GM12874 (cell line): ENCODE data around the gene C2orf68.

Experiments used
- TF ChIP-seq, protein P1 (sequence below): IDR thresholded peaks from 2 replicates; pipeline ENCODE4 v1.5.1; 2011; ENCODE audit warnings: low read depth, mild to moderate bottlenecking, control low read depth, low read length, moderate library complexity; ENCODE audit not compliant: insufficient read depth

The C2orf68 gene

DNA sequence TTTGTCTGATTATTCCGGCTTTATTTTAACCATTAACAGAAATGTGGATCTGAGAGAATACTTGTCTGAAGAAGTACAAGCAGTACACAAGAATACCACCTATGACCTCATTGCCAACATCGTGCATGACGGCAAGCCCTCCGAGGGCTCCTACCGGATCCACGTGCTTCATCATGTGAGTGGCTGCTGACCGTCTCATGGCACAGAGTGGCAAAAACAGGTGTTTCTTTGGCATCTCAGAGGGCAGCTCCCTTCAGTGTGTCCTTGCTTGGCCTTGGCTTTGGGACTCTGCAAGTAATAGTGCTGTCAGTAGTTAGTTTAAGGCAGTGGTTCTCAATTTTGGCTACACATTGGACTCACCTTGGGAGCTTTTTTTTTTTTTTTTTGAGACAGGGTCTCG, 33.0 kb upstream of the C2orf68 start:
- TF ChIP-seq, protein P1, sequence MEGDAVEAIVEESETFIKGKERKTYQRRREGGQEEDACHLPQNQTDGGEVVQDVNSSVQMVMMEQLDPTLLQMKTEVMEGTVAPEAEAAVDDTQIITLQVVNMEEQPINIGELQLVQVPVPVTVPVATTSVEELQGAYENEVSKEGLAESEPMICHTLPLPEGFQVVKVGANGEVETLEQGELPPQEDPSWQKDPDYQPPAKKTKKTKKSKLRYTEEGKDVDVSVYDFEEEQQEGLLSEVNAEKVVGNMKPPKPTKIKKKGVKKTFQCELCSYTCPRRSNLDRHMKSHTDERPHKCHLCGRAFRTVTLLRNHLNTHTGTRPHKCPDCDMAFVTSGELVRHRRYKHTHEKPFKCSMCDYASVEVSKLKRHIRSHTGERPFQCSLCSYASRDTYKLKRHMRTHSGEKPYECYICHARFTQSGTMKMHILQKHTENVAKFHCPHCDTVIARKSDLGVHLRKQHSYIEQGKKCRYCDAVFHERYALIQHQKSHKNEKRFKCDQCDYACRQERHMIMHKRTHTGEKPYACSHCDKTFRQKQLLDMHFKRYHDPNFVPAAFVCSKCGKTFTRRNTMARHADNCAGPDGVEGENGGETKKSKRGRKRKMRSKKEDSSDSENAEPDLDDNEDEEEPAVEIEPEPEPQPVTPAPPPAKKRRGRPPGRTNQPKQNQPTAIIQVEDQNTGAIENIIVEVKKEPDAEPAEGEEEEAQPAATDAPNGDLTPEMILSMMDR: no peak

DNA sequence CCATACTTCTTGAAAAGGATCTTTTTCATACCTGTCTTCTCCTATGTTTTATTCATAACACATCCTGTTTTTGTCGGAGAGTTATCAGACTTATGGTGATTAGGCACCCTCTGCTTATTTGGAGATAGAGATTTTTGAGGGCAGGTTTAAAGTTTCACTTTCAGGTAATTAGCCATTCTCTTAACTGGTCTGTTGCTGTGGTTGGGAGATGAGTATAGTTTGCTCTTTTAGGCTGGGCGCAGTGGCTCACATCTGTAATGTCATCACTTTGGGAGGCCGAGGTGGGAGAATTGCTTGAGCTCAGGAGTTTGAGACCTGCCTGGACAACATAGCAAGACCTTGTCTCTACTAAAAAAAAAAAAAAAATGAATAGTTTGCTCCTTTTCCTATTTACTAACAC, 30.9 kb upstream of the C2orf68 start:
- TF ChIP-seq, protein P1: no peak

DNA sequence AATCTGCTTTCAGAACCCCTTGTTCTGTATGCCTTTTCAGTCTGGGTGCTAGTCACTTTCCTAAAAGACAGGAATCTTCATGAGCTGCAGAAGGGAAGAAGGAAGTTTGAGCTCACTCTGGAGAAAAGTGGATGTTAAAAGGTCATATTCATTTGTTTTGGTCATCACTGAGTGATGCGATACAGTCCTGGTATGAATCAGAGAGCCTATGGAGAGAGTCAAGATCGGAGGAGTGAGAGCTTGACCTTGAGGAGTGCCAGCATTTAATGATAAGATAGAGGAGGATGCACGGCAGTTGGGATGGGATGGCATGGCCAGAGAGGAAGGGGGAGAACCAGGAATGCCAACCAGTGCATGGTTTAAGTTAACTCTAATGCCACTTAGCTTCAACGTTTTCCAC, 23.8 kb upstream of the C2orf68 start:
- TF ChIP-seq, protein P1: no peak

DNA sequence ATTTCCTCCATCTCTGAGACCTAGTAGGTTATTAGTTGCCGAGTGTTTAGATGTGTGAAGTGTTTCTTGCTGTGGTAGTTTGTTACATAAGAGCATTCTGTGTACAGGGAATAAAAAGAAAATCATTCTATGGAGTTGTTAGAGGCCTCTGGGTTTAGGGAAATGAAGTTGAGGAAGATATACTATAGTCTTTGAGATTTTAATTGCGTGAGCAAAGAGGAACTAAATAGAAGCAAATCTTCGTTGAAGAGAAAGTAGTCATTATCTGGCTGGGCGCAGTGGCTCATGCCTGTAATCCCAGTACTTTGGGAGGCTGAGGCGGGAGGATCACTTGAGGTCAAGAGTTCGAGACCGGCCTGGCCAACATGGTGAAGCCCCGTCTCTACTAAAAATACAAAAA, 23.1 kb upstream of the C2orf68 start:
- TF ChIP-seq, protein P1: no peak

DNA sequence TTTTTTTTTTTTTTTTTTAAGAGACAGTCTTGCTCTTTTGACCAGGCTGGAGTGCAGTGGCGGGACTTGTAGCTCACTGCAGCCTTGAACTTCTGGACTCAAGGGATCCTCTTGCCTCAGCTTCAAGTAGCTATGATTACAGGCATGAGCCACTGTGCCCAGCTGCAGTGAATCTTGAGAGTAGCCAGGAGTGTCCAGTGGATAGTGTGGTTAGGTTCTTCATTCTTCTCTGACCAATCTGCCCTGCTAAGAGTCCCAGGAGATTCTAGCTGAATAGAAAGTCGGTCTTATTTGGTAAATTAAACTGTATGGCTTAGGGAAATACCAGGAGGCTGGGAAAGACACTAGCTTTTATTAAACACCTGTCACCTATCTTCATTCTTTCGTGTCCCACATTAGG, 19.4 kb upstream of the C2orf68 start:
- TF ChIP-seq, protein P1: no peak

DNA sequence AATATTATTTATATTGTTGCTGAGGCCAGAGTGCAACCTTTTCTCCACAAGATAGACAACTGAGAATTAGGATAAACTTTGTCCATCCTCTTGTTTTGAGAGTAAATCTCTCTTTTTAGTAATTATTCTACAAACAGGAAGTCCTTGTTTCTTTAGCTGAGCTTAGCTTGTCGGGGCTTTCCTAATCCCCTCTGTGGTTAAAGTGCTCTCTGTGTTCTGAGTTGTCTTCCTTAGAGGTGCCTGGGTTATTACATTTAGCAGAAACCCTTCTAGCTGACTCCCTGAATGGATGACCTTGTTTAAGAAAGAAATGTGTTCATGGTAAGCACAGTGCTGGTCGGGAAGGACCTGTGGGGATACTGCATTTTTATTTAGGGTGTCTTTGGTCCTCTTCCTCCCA, 16.8 kb upstream of the C2orf68 start:
- TF ChIP-seq, protein P1: no peak

DNA sequence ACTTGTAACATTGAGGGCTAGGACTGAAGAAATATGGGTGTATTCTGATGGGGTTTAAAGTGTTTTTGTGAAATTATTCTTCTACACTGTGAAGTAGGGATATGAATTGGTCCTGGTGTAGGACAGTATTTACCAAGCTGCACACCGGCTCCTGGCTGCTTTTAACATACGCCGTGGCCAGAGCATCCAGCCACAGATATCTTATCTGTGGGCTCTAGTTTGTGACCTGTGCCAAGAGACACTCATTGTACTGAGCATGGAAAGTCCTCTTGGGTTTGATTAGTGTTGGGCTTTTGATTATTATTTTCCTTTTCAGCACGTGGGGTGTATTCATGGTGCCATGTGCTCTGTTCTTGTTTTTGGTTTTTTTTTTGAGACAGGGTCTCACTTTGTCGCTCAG, 12.1 kb upstream of the C2orf68 start:
- TF ChIP-seq, protein P1: no peak

DNA sequence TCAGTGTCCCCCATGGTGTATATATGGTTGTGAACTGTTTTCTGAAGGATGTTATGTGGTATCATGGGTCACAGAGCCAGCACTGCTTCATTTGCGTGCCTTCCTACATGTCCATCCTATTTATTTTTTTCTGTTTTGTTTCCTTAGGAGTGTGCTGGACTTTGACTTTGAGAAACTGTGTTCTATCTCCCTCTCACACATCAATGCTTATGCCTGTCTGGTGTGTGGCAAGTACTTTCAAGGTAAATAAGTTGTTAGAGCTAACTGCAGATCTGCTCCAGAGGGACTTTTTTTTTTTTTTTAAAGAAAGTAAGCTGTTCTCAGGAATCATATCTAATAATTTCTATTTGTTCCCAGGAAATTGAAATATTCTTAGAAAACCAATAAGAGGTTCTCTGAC, 9.5 kb upstream of the C2orf68 start:
- TF ChIP-seq, protein P1: no peak
